ENCODE results near the gene OTOGL.
"Not testable (repeated sequence)": the region's sequence is repeated elsewhere in the genome, so short reads cannot be mapped to it uniquely, and the experiment has no call there.

OTOGL gene

GRCh38 chr12:80282226-80282625 is 182.9 kb downstream of the OTOGL start:
- no peak for DNase-seq

DNA sequence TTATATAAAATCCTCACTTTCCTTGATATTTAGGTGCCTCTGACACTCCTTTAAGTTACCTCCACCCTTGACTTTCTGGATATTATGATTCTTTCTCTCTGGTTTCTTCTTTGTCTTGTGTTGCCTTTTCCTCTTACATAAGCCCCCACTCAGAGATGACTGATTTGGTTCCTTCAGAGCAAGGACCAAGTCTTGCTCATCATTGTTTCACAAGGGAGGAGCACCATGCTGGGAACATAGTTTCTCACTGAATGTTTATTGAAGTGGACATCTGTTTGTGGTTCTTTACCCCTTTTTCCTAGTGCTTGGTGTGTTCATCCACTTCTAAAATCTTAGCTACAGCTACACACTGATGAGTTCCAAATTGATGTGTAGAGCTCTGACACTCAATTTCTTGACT is 183.4 kb downstream of the OTOGL start:
- DNase-seq: no peak

- DNase-seq: no peak
Measured at GRCh38 chr12:80291108-80291754, 191.9 kb downstream of the OTOGL start.

DNA sequence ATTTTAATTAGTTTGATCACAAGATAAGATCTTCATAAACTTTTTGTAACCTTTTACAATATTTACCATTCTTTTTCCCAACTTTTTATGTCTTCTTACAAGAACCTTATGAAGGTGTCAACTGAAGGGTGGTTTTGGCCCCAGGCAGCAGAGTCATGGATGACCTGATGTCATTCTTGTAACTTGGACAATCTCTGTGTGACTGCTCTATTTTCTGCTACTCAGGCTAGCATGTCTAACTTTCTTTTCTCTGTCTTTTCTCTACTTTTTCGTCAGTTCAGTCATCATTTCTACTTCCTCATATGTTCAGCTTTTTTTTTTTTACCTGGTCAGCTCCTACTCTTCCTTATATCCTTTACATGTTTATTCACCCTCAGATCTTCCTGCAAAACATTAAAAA is 194.0 kb downstream of the OTOGL start:
- DNase-seq: no peak

DNA sequence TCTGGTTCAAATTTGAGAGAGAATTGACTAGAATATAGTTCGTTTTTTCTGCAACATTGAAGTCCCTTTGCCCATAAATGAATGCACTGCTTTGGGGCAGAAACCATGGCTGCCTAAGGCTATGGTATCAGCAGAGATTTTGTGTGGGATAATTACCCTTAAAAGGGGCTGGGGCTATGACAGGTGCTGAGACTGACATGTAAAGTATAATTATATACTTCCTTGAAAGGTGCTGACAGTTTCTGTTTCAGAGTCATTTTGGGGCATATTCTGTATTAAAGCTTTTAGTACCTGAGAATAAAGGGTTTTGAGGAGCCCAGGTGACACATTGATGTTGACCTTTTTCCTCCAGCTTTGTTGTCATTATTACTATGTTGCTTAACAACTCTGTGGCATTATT is 194.4 kb downstream of the OTOGL start:
- no peak for DNase-seq

GRCh38 chr12:80299219-80299618 is 199.9 kb downstream of the OTOGL start:
- no peak for DNase-seq

GRCh38 chr12:80299976-80300375 is 200.6 kb downstream of the OTOGL start:
- no peak for DNase-seq

- DNase-seq: not testable (repeated sequence)
Measured at GRCh38 chr12:80307436-80307835, 208.1 kb downstream of the OTOGL start.

DNA sequence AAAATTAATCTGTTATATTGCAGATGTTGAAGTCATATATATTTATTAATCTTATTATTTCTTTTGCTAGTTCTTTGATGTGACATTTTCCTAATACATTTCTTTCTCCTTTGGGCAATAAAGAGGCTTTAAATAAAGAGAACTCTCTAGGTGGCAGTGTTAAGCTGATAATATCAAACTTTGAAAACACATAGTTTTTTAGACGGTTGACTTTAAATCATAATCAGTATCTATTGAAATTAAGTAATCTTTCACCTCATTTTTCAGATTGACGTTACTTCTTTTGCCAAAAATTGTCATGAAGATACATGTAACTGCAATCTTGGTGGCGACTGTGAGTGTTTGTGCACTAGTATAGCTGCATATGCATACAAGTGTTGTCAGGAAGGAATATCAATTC is 213.9 kb downstream of the OTOGL start:
- DNase-seq: no peak

DNA sequence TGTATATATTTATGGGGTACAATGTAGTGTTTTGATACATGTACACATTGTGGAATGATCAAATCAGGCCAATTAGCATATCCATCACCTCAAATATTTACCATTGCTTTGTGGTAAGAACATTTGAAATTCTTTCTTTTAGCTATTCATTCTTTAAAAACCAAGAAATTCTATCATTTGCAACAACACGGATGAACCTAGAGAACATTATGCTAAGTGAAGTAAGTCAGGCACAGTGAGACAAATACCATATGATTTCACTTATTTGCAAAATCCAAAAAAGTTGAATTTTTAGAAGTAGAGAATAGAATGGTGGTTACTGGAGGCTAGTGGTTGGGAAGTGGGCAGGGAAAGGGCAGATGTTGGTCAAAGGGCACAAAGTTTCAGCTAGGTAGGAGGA is 215.4 kb downstream of the OTOGL start:
- no peak for DNase-seq

- DNase-seq: no peak
Measured at GRCh38 chr12:80316222-80316621, 216.9 kb downstream of the OTOGL start.

GRCh38 chr12:80317307-80317706 is 218.0 kb downstream of the OTOGL start:
- DNase-seq: no peak

- DNase-seq: no peak
Measured at GRCh38 chr12:80317899-80318298, 218.6 kb downstream of the OTOGL start.

DNA sequence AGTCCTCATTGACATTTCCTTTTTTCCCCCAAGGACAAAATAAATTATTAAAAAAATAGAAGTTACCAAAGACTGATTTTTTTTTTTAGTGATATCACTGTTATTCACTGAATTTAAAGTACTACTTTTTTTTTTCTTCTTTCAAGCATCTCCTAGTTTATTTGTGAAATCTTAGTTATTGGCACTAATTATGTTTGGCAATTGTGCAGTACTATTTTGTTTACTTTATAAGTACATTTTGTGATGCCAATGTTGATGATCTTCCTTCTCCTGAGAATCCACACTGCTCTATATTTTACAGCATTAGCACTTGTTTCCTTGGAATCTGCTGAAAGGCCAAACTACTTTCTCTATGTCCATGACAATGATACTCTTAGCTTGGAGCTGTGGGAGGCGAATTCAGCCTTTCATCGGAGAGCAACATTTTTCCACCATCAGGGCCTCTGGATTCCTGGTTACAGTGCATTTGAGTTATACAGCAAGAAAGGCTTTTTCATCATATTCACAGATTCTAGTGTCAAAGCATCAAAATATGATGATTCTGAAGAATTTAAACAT is 220.9 kb downstream of the OTOGL start:
- DNase-seq: no peak

DNA sequence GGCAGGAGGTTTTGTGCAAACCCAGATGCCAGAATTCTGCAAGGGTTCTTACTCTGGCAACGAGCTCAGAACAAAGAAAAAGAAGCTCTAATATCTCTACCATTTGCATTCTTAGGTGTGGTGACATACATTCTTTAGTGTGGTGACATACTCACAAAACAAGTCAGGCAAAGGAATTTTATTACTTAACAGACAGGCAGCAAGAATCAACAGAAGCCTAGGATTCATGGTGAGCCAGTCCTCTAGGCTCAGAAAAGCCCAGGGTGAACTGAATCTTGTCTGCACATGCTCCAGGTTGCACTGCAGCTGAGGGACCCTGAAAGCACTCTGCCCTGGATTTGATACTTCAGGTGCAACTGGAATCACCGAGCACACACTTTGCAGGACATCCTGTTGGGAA is 222.3 kb downstream of the OTOGL start:
- DNase-seq: no peak

DNA sequence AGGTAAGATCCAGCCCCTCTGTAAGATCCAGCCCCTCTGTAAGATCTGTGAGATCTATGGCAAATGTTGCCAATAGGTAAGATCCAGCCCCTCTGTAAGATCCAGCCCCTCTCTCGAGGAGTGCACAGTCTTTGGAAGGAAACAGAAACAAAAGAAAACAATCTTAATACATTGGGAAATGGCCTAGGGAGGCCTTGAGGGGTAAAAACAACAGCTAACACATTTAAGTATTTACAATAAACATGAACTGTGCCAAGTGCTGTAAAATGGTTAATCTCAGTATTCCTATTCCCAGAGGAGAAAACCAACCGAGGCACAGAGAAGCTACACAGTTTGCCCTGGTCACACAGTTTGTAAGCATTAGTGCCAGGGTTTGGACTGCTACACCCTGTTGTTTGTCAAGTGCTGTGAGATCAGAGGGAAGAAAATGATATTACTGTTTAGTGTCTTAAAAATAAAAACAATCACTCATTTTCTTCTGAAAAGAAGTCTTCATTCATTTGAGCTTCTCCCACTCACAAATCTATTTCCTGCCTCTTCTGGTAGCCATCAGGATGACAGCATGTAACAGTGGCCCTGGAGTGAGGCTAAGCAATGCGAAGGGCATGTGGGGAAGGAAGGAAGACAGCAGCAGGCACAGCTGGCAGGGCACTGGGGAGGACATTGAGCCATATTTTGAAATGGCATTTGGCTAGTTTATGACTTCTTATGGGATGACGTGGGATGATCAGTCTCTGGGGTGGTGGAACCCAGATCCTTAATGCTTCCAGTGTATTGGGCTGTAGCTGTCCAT is 226.0 kb downstream of the OTOGL start:
- DNase-seq: no peak

GRCh38 chr12:80332827-80333226 is 233.5 kb downstream of the OTOGL start:
- DNase-seq: no peak

DNA sequence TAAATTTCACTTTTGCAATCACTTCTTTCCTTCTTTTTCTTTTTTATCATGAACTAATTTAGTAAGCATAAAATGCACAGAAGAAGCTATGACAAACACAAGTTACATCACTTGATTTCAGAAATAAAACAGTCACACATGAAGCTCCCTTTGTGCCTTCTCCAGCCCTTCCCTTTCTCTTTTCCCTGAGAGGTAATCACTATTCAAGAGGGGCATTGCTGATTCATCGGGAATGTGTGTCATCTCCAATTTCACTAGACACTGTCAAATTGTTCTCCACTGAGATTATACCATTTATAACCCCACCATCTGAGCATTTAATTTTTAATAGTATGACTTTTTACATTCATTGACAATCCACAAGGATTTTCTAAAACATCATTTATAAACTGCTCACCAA is 253.1 kb downstream of the OTOGL start:
- no peak for DNase-seq

GRCh38 chr12:80353254-80353653 is 253.9 kb downstream of the OTOGL start:
- DNase-seq: no peak

DNA sequence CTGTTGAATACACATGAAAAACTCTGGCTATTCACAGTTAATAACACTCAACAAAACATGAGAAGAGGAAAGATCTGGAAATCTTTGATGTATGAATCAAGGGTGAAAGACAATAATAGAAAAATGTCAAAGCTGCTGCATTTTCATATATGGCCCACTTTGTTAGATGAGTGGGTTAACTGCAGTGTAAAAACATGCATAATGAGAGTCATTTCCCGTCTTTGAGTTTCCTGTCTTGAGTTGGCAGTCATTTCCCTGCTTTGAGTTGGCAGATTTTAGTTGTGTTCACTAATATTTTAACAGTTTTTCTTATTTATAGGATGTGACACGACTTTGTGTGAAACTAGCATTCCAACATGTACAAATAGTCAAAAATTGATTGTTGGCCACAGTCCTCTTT is 256.8 kb downstream of the OTOGL start:
- no peak for DNase-seq

DNA sequence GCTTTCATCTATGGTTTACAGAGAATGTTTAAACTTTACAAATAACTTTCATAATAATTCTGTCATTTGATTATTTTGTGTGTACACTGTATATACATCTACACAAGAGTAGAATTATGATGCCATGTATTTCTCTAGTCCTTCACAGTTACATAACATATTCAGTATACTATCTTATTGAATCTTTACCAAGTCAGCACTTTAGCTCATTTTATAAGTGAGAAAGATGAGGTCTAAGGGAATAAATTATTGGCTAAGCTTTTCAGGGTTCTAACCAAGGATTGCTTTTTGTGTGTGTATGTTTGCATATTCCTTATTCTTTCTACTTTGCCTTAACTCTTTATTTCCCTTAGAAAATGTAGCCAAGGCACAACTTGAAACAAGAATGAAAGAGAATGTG is 260.4 kb downstream of the OTOGL start:
- DNase-seq: no peak

DNA sequence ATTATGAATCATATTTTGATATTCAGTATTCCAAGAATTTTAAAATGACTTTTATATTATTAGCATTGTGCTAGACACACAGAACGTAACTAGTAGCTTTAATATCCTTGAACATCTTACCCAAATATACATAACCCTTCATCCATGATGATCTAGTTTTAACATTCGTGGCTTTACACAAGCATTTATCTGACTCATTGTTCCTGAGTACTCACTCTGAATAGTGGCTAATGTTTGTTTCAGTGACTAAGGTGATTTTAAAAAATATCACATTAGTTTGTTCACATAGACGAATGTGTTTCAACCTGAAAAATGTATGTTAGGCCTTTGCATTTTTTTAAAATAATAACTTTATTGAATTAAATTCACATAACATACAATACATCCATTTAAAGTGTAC is 264.7 kb downstream of the OTOGL start:
- no peak for DNase-seq

- no peak for DNase-seq
Measured at GRCh38 chr12:80373666-80374065, 274.3 kb downstream of the OTOGL start.

GRCh38 chr12:80374615-80375014 is 275.3 kb downstream of the OTOGL start:
- no peak for DNase-seq

Data from KG1 (cell line).